HS-27A (cell line): Measurements from ENCODE around the gene CEMIP.

Experiments used
- DNase-seq: peaks from one replicate; pipeline ENCODE4 v3.0.0-alpha.2; 2012; ENCODE audit warnings: low read depth, missing footprints

Gene CEMIP

DNA sequence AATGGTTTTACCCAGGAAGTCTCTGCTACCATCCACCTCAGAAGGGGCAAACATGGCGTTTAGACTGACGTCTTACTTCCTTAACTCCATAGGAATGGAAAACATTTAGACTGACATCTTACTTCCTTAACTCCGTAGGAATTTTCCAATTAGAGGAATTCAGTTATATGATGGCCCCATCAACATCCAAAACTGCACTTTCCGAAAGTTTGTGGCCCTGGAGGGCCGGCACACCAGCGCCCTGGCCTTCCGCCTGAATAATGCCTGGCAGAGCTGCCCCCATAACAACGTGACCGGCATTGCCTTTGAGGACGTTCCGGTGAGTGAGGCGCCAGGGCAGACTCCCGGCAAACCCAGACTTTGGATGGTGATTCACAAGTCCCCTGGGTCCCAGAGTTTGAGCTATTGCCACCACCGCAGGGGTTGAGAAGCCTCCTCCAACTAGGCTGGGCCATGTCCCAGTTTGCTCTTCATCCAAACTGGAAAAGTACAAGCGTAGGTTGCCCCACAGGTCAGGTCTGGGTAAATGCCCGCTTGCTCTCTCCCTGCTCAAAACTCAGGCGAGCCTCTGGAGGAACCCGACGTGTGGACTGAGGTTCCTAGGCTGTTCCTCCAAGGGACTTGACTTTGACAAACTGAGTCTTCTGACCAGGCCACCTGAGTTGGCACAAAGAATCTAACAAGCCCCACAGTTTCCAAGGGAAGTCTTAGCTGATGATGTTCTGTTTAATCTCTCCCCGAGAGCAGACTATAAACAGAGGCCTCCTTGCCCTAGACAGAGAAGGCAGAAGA, 152.7 kb downstream of the CEMIP start:
- no peak for DNase-seq

DNA sequence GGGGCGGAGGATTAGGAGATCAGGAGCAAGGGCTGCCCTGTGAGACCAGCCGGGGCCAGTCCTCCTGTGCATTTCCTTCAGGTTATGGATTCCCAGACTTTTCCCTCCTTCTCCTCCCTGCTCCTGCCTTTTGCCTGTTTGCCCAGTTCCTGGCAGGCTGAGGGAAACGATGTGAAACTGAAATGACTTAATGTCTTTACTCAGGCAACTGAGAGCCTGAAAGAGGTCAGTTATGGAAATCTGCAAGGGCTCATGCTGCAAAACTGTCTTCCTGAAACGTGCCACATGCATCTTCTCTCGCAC, 153.3 kb downstream of the CEMIP start:
- no peak for DNase-seq

DNA sequence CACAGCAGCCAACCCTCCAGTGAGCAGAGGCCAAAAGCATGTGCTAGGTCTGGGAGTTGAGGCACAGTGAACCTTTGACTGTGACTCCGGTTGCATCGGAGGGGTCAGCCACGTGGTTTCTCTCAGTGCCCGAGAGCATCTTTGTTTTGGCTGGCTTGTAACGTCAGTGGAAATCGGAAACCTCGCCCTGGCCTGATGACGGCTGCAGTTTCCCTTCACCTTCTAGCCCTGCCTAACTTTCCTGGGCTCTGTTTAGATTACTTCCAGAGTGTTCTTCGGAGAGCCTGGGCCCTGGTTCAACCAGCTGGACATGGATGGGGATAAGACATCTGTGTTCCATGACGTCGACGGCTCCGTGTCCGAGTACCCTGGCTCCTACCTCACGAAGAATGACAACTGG, 153.8 kb downstream of the CEMIP start:
- DNase-seq: no peak

DNA sequence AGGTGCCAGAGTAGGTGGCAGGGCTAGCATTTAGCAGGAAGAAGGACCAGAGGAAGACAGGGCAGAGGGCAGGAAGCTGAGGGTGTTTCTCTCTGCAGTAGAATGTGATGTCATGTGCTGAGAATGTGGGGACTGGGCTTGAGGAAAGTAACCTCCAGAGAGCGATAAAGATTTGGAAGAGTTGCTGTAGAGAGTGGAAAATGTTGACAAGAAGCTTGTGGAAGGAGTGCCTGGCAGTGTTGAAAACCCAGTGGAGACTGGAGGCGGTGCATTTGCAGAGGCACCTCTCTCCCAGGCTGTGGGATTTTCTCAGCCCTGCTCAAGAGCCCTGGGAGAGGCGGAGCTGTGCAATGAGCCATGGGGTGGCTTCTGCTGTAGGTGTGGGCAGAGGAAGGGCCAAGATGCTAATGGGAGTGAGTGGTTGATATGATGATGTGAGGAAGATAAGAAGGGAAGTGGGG, 155.6 kb downstream of the CEMIP start:
- peak; percentile 68 for DNase-seq

DNA sequence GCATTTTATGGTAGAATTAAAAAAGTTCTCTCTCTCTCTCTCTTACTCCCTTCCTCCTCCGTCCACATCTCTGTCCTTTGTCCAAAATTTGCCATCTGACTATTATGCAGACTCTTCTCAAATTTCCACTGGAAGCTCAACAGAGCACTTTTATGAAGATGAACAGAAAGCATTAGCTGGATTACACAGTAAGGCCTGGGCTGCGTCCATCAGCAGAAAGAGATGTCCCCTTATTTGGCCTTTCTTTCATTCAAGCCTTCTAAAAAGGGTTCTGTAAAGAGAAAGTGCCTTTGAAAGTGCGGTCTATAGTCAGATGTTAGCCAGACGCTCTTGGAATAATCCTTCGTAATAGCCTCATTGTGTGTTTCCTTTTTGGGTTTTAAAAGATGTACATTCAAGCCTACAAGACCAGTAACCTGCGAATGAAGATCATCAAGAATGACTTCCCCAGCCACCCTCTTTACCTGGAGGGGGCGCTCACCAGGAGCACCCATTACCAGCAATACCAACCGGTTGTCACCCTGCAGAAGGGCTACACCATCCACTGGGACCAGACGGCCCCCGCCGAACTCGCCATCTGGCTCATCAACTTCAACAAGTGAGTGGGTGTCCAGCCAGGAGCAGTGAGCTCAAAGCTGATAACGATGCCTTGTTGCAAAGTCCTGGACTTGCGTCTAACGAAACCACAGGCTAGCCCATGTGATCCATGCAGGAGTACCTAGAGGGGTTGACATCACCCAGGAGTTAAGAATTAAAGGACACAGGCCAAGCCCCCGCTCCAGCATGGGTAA, 157.3 kb downstream of the CEMIP start:
- DNase-seq: no peak

DNA sequence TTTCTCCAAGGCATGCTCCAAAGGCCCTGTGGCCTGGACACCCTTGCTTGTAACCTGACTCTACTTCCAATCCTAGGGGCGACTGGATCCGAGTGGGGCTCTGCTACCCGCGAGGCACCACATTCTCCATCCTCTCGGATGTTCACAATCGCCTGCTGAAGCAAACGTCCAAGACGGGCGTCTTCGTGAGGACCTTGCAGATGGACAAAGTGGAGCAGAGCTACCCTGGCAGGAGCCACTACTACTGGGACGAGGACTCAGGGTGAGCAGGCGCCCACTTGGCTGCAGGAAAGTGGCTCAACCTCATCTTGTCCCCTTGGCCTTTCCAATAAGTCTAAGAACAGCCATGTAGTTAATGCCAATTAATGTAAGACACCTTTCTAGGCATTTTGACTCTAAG, 158.5 kb downstream of the CEMIP start:
- DNase-seq: no peak

DNA sequence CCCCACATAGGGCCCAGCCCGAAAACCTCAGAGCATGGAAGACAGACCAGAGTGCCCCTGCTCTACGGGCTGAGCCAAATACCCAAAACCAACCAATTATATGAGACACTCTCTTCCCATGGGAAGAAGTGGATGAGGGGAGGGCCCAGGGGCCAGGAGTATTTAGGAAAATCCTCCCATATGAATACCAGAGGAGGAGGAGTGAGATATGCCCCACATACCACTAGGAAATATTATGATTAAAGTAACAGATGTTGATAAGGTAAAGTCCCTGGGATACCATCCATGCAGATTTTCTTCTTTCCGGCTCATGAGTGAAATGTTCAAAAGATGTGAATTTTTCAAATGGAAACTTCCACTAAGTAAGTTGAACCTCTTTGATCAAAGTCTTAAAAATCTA, 160.0 kb downstream of the CEMIP start:
- no peak for DNase-seq

DNA sequence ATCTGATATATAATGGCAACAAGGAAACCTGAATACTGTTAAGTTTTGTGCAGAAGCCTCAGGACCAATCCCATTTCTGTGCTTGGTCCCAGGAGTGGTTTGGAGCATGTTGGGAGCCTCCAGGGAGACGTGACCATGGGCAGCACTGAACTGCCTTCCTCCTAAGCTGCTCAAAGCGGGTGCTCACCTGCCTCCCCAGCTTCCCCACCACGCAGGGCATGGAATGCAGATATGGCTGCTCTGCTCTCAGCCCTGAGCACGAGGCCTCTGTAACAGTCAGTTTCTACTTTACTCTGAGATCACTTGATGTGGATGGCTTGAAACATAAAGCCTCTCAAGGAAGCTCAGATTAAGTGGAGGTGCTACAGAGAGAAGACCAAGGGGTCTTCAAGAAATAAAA, 161.2 kb downstream of the CEMIP start:
- DNase-seq: no peak

DNA sequence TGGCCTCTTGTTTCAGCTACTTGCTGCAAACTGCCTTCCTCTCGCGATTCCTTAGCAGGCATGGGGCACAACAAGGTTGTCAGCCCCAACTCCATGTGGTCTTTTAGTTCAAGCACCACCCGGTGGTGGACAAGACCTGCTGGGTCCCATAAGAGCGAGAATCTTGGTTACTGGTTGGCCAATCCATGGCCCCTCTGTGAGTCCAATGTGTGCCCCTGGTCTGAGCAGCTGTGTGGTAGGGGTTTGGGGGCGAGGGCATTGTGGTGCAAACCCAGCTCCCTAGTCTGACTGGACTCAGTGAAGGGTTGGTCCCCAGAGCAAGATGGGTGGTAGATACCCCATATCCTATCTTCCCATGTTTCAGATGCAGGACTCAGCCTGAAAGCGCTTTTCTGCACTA, 161.7 kb downstream of the CEMIP start:
- DNase-seq: no peak

DNA sequence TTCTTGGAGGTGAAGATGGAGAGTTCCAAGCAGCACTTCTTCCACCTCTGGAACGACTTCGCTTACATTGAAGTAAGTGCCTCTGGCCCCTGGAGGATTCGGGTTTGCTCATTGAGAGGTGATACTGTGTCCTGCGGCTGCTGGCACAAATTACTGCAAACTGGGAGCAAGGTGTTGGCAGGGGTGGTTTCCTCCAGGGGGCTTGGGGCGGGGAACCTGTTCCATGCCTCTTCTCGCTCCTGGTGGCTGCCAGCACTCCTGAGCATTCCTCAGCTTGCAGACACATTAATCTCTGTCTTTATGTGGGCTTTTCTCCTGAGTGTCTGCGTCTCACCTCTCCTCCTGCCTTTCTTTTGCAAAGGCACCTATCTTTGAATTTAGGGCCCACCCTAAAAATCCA, 163.1 kb downstream of the CEMIP start:
- DNase-seq: no peak

DNA sequence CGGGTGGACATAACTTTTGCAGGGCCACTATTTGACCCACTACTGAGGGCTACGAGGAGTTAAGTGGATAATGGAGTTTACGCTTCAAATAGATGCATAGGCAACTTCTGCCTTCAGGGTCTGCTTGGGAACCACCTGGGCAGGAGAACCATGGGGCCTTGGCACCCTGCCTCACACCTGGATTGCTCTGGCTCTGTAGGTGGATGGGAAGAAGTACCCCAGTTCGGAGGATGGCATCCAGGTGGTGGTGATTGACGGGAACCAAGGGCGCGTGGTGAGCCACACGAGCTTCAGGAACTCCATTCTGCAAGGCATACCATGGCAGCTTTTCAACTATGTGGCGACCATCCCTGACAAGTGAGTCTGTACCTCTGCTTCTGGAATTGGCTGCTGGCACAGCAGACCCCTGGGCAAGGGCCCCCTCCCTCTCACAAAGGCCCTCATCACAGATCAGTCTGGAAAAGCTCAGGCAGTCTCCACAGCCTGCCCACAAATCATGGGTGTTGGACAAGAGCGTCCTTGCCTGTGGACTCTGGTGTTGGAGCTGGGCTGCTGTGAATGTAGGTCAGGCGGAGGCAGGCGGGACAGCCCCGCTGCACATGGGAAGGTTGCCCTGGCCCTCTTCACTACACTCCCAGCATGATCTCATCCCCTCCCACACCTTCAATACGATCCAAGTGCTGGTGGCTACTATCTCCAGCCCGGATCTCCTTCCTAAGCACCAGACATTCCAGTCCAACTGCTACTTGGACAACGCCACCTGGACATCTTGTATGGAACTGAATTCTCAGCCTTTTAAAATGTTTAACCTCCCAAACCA, 163.8 kb downstream of the CEMIP start:
- no peak for DNase-seq

DNA sequence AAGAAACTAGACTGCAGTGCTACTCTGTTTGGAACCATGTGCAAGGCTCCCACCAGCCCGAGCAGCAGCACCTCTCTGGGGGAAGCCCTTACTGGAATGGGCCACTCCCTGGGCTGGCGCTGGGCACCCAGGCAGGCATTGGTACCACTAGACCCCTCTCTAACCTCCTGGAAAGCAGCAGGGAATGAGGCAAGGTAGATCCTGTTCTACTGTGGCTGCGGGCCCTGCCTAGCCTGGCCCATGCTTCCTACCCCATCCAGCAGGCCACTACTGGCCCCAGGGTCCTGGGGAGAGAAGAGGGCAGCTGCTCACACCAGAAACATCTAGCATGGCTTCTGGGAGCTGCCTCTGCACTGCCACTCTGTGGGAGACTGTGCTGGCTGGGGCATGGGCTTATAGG, 165.6 kb downstream of the CEMIP start:
- no peak for DNase-seq

DNA sequence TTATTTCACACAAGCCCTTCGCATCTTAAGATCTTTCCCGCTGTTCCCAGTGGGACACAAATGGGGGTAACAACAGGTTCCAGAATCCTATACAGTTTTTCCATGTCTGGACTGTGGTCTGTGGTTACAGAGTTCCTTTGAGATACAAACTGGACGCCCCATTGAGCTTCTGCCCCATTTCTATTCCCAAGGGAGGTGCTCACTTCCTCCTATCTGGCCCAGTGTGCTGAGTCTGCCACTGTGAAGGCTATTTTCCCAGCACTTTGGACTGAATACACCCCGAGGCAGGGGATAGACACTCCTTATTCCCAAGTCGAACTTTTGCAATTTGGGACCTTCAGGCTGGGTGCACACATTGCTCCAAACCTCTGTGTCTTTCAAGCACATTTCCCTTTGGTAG, 166.4 kb downstream of the CEMIP start:
- DNase-seq: no peak

DNA sequence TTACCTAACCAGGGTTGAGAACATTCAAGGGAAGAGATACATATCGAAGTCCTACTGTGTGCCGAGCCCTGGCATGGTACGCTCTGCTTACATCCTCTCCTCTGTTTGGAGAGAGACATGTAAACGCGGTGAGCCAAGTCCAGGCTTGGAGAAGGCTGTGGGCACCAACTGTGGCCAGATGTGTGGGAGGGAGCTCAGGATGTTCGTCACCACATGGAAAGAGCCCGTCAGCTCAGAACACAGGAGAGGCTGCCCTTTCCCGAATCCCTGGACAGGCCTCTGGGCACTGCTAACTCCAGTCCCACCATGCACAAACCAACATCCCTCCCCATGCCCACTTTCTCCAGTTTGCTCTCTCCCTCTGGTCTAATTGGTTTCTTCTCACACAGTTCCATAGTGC, 167.4 kb downstream of the CEMIP start:
- no peak for DNase-seq

DNA sequence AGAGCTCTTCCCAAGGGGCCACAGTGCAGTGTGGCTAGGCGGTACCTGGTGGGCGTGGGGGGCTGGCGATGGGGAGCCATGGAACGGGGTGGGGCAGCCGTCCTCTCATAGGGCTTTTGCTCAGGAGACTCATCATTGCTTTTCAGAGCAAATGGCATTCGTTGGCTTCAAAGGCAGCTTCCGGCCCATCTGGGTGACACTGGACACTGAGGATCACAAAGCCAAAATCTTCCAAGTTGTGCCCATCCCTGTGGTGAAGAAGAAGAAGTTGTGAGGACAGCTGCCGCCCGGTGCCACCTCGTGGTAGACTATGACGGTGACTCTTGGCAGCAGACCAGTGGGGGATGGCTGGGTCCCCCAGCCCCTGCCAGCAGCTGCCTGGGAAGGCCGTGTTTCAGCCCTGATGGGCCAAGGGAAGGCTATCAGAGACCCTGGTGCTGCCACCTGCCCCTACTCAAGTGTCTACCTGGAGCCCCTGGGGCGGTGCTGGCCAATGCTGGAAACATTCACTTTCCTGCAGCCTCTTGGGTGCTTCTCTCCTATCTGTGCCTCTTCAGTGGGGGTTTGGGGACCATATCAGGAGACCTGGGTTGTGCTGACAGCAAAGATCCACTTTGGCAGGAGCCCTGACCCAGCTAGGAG, 169.6 kb downstream of the CEMIP start:
- DNase-seq: no peak

DNA sequence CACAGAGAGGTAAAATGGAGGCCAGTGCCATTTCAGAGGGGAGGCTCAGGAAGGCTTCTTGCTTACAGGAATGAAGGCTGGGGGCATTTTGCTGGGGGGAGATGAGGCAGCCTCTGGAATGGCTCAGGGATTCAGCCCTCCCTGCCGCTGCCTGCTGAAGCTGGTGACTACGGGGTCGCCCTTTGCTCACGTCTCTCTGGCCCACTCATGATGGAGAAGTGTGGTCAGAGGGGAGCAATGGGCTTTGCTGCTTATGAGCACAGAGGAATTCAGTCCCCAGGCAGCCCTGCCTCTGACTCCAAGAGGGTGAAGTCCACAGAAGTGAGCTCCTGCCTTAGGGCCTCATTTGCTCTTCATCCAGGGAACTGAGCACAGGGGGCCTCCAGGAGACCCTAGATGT, 170.6 kb downstream of the CEMIP start:
- no peak for DNase-seq

DNA sequence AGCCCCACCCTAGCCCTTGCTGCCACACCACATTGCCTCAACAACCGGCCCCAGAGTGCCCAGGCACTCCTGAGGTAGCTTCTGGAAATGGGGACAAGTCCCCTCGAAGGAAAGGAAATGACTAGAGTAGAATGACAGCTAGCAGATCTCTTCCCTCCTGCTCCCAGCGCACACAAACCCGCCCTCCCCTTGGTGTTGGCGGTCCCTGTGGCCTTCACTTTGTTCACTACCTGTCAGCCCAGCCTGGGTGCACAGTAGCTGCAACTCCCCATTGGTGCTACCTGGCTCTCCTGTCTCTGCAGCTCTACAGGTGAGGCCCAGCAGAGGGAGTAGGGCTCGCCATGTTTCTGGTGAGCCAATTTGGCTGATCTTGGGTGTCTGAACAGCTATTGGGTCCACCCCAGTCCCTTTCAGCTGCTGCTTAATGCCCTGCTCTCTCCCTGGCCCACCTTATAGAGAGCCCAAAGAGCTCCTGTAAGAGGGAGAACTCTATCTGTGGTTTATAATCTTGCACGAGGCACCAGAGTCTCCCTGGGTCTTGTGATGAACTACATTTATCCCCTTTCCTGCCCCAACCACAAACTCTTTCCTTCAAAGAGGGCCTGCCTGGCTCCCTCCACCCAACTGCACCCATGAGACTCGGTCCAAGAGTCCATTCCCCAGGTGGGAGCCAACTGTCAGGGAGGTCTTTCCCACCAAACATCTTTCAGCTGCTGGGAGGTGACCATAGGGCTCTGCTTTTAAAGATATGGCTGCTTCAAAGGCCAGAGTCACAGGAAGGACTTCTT, 171.3 kb downstream of the CEMIP start:
- no peak for DNase-seq

DNA sequence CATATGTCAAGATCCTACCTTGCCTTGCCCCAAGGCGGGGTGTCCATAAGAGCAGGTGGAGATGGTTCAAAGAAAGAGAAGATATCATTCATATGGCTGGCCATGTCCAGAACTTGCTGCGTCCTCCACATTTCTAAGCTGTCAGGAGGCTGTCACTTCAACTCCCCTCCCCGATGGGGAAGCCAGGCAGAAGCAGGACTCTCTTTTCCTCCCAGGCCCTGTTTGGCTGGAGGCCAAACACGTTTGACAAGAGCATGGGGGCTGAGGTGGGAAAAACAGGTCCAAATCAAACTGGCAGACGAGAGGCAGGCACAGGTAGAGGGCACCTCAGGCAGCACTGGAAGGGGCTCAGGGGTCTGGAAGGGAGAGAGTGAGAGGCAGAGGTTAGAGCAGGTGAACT, 172.8 kb downstream of the CEMIP start:
- no peak for DNase-seq

DNA sequence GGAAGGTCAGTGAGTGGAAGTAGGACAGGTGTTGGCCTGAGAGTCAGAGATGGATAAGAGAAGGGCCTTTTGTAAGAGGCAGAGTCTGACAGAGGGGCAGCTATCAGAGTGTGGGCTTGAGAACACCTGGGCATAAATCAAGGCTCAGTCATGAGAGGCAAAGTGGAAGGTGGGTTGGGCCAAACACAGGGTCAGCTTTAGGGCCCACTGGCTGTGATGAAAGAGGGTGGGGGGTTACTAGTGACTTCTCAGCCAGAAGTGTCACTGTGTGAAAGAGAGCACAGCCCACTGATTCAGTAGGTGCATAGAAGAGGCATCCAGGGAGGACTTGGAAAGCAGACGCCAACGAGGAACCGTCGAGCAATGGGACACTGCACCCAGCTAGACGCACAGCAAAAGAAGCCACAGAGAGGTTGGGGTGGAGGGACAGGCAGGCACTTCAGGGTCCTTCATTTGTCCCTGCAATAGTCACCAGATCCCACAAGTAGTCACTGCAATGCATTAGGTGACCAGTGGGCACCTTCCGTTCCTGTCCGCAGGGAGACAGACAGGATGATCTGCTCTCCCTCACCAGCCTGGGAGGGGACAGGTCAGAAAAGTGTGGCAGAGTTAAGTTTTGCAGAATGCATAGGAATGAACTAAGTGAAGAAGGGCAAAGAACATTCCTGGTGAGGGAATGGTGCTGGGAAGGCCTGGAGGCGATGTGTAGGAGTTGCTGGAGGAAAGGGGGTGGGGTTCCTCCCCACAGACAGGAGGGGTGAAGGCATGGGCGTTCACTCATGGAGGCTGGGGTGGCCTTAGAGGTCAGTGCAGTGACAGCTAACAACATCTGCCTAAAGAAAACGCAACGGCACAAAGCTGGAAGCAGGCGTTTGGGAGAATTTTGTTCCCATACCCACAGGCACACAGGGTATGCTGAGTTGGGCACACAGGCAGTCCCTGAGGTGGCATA, 174.1 kb downstream of the CEMIP start:
- DNase-seq: no peak
